ENCODE measurements around the gene DCST2.

DNA sequence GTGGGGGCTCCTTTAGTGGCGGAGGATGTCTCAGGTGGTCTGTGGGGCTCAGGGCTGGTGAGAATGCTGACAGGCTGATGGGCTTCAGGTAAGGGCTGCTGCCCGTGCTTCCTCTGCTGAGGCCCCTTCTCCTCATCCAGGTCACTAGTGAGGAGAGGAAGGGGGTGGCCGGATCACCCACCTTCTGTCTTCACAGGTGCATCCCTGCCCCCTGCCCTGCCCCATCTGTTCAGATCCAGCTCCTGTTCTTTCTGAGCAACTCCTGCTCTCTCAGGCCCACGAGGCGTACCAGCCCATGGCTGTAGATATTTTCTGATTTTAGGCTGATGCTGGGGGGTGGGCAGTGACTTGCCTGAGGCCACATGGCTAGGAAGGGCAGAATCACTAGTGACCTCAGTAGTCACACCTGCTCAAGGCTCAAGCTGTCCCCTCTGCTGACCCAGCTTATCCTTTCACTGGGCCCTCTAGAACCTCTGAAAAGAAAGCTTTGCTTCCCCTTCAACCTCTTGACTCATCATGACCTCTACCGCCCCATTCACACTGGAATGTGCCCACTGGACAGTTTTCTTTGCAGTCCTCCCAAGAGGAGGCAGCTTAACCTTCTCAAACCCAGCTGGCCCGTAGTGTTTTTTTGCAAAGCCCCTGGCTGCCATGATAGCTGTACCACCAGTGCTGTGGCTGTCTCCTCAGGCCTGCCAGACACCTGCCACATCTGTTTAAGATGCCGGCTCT, 14.8 kb downstream of the DCST2 start:
- TF ChIP-seq POLR2A (IDR thresholded peaks at IDR 0.05) = no peak
- TF ChIP-seq, protein P1, sequence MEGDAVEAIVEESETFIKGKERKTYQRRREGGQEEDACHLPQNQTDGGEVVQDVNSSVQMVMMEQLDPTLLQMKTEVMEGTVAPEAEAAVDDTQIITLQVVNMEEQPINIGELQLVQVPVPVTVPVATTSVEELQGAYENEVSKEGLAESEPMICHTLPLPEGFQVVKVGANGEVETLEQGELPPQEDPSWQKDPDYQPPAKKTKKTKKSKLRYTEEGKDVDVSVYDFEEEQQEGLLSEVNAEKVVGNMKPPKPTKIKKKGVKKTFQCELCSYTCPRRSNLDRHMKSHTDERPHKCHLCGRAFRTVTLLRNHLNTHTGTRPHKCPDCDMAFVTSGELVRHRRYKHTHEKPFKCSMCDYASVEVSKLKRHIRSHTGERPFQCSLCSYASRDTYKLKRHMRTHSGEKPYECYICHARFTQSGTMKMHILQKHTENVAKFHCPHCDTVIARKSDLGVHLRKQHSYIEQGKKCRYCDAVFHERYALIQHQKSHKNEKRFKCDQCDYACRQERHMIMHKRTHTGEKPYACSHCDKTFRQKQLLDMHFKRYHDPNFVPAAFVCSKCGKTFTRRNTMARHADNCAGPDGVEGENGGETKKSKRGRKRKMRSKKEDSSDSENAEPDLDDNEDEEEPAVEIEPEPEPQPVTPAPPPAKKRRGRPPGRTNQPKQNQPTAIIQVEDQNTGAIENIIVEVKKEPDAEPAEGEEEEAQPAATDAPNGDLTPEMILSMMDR (IDR thresholded peaks at IDR 0.05) = no peak
- no peak for TF ChIP-seq EP300 (IDR thresholded peaks at IDR 0.05)
- TF ChIP-seq POLR2AphosphoS5 (IDR thresholded peaks at IDR 0.05) = no peak
